ENCODE data around the gene TMEM225.
"Not testable (repeated sequence)": the region's sequence is repeated elsewhere in the genome, so short reads cannot be mapped to it uniquely, and the experiment has no call there.

TMEM225 gene, protein sequence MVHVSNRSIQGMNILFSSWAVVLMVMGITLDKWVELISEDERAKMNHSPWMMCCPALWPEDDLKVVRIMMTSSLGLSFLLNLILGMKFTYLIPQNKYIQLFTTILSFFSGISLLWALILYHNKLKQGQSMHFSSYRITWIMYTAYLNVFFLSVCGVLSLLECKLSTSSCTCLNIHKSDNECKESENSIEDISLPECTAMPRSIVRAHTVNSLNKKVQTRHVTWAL

DNA sequence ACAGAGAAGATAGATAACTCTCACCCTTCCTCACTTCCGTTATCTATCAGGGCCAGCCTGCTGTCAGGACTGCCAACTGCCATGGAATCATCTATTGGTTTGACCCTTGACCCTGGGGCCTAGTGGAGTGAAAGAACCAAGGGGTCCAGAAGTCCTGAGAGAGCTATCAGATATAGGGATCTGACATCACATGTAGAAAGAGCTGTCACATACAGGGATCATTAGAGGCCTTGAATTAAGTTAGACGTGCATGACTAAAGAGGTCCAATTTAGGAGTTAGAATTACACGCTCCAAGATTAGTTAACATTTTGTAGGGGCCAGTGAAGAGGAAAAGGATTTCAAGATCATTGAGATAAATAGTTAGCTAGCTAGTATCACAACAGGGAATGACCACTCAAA lies at the start of gene TMEM225:
Gene TMEM225, minus strand, starts transcription at position 101 of the 400 bp plus-strand sequence. CDS start 245 bp downstream, outside the sequence.
- no peak for DNase-seq (ENCODE audit: low read depth in 2 of 2)

DNA sequence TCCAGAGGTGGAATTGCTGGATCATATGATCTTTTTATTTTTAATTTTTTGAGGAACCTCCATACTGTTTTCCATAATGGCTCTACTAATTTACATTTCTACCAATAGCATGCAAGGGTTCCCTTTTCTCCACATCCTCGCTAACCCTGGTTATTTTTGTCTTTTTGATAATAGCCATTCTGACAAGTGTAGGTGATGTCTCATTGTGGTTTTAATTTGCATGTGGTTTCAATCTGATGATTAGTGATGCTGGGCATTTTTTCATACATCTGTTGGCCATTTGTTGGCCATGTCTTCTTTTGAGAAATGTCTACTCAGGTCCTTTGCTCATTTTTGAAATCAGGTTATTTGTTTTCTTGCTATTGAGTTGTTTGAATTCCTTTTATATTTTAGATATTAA lies 38.6 kb upstream of the TMEM225 start:
- no peak for DNase-seq (ENCODE audit: low read depth in 2 of 2)

DNA sequence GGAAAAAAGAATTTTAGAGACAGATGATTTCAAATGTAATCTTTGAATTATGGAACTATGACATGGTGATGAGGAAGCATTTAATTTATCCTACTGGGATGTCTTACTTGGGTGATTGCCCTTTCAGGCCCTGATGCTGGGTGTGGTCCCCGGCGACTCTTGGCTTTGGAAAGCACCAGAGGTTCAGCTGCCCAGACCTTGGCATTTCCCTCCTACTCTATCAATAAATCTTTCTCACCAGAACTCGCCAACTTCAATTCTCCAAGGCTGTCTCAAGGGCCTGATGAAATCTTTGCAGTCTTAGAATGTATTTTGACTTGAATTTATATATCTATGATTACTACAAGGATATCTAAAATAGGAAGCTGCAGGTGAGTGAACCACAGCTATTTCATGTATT lies 35.5 kb upstream of the TMEM225 start:
- DNase-seq (ENCODE audit: low read depth in 2 of 2), result no peak

DNA sequence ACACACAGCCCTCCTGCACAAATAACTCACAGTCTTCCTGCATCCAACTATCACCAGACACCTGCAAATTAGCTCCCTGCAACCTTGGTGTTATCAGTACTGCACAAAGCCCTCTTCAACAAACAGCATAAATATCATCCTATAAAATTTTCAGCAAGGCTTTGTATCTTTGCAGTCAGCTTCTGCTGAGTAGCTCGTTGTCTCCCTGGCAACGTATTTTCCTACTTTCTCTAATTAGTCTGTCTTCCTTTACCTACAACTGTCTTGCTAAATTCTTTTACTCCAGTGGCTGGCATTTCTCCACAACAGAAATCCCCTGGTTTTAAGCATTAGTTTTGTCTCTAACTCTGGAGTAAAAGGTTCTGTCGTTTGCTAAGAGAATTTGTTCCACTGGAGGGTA lies 20.4 kb upstream of the TMEM225 start:
- no peak for DNase-seq (ENCODE audit: low read depth in 2 of 2)

DNA sequence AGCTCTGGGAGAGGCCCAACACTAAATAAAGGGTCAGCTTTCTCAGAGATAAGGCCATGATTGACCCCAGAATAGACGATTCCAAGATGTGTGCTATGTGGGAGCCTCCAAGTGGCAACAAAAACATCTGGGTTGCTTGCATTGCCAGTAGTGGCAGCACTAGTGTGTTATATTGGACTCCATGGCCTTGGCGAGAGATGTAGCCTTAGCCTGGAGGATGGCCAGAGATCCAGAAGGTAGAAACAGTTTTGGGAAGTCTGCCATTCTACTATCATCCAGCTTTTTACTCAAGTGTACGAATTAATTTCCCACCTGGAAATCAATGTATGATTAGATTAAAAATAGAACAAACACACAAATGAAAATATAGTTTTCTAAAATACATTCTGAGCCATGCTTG lies 19.5 kb upstream of the TMEM225 start:
- no peak for DNase-seq (ENCODE audit: low read depth in 2 of 2)

DNA sequence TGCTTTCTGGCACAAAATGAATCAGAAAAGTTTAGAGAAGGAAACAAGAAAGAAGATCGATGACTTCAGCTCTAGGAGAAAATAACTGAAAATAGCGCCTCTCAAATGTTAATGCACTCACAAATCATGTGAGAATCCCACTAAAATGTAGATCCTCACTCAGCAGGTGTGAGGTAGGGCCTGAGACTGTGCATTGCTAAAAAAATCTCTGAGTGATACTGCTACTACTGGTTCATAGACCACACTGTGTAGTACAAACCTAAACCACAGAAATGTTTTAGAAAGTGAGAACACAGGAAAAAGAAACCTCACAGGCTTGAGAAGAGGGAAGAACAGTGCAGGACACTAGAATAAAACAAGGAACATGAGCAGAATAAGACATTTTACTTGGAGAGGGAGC lies 18.5 kb upstream of the TMEM225 start:
- no peak for DNase-seq (ENCODE audit: low read depth in 2 of 2)

DNA sequence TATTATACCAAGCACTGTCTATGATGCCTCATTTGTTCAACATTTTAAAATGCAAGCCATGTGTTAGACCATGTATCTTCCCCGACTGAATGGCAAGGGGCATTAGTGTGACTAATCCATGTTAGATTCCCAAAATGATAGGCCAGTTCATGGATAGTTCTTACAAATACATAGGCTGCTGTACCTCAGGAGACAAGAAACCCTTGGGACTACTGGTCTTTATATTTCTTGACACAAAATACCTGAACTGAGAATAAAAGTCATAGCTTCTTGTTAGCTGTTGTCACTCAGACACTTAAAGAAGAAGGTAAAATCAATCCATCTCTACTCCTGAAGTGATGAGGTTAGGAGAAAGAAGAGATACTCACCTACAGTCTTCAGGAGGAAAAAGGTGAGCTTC lies 16.4 kb upstream of the TMEM225 start, which contains the start of gene OR8D4:
Gene OR8D4, plus strand, starts transcription at position 301 of the 400 bp plus-strand sequence. CDS start 4,265 bp downstream, outside the sequence.
- DNase-seq (ENCODE audit: low read depth in 2 of 2), result no peak

DNA sequence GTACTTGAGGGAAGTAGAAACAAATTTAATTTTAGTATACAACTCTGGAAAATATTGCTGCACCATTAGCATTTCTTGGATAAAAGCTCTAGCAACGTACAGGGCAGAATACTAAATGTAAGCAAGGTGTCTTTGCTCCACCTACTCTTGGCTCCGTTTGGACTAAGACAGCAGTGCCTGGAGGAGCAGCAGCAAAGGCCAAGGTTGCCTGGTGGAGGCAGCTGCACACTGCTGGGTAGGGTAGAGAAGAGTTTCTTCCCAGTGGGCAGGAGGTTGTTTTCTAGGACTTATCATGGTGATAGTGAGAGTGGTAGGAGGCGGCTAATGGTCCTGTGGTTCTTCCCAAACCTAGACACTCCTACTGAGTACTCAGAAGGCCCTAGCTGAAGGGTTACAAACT lies 14.3 kb upstream of the TMEM225 start:
- DNase-seq (ENCODE audit: low read depth in 2 of 2), result no peak

DNA sequence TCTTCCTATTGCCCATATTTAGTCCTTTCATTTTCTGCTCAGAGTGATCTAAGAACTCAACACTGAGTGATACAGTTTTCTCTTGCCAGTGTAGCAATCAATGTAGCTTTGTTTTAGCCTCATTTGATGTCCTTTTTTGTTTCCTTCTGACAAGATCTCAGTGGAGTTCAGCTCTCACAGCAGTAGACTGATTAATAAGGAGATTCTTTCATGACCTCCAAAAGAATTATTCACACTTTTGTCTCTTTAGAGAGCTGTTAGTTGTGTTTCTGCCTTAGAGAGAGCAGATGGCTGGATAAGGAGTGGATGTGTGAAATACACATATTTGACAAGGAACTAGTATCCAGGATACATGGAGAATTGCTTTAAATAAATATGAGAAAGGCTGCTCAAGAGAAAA lies 6.6 kb upstream of the TMEM225 start:
- DNase-seq (ENCODE audit: low read depth in 2 of 2), result no peak

DNA sequence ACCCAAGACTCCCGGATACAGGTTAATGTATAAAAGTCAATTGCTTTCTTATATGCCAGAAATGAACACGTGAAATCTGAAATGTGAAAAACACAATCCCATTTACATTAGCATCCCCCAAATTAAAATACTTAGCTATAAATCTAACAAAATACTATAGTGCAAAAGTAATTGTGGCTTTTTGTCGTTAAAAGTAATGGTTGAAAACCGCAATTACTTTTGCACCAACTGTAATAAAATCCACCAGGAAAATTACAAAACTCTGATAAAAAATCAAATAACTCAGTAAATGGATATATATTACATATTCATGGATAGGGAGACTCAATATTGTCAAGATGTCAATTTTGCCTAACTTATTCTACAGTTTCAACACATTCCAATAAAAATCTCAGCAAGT lies 4.6 kb downstream of the TMEM225 start:
- no peak for DNase-seq (ENCODE audit: low read depth in 2 of 2)

DNA sequence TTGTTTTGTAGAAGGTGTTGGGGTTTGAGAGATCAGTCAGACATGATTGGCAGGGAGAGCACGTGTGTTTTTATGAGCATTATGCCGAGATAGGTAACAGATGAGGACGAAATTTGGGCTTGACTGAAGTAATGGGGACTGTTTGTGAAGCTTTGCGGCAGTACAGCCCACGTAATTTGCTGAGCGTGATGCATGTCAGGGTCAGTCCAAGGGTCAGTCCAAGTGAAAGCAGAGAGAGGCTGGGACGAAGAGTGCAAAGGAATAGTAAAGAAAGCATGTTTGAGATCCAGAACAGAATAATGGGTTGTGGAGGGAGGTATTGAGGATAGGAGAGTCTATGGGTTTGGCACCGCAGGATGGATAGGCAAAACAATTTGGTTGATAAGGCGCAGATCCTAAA lies 17.7 kb downstream of the TMEM225 start:
- not testable (repeated sequence) for DNase-seq (ENCODE audit: low read depth in 2 of 2)

DNA sequence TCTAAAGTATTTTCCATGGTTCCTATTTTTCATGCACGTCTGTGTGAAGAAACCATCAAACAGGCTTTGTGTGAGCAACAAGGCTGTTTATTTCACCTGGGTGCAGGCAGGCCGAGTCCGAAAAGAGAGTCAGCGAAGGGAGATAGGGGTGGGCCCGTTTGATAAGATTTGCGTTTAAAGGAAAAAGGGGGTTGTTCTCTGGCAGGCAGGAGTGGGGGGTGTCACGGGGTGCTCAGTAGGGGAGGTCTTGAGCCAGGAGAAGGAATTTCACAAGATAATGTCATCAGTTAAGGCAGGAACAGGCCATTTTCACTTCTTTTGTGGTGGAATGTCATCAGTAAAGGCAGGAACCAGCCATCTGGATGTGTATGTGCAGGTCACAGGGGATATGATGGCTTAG lies 20.2 kb downstream of the TMEM225 start:
- DNase-seq (ENCODE audit: low read depth in 2 of 2), result not testable (repeated sequence)

DNA sequence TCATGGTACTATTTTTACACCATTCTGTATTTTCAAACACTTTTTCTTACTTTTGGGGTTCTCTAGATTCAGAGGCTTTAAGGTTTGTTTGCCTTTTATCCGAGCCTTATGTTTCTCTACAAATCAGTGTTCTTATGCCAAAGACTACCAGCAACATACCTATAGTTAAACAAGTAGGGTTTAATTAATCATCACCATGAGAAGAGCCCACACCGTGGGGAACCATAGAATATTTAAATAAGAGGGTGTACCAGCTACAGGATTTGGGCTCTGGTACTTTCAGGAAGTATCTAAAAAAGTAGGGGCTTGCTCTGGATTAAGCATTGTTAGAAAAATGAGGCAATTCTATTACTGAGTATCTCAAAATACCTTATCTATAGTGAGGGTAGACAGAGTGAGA lies 25.7 kb downstream of the TMEM225 start:
- DNase-seq (ENCODE audit: low read depth in 2 of 2), result no peak

DNA sequence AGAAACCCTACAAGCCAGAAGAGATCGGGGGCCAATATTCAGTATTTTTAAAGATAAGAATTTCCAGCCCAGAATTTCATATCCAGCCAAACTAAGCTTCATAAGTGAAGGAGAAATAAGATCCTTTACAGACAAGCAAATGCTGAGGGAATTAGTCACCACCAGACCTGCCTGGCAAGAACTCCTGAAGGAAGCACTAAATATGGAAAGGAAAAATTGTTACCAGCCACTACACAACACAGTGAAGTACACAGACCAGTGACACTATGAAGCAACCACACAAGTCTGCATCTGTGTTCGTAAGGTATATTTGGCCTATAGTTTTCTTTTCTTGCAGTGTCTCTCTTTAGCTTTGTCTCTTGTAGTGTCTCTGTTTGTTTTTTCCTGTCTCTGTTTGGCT lies 29.0 kb downstream of the TMEM225 start:
- DNase-seq (ENCODE audit: low read depth in 2 of 2), result no peak

DNA sequence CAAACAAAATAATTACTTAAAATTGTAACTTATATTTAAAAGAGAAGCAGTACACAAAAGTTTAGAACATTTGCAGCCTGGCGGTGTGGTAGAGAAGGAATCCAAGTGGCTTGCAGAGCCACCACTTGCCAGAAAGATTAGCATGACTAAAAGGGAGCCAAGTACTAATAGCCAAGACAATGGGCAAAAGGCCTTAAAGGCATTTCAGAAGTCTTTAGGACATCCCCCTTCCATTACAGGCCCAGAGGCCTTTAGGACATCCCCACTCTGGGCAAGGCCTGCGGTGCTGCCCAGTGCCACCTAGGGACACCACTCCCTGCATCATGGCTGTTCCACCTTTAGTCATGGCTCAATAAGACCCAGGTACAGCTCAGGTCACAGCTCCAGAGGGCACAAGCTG lies 32.4 kb downstream of the TMEM225 start:
- no peak for DNase-seq (ENCODE audit: low read depth in 2 of 2)

DNA sequence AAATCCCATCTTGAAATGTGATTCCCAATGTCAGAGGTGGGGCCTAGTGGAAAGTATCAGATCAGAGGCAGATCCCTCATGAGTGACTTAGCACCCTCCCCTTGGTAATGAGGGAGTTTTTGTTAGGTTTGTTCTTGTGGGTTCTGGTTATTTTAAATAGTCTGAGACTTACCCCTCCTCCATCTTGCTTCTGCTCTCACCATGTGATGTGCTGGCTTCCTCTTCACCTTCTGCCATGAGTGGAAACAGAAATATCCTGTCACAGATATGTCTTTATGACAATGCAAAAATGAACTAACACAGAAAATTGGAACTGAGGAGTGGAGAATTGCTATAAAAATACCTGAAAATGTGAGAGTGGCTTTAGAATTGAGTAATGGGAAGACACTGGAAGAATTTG lies 33.1 kb downstream of the TMEM225 start:
- no peak for DNase-seq (ENCODE audit: low read depth in 2 of 2)

DNA sequence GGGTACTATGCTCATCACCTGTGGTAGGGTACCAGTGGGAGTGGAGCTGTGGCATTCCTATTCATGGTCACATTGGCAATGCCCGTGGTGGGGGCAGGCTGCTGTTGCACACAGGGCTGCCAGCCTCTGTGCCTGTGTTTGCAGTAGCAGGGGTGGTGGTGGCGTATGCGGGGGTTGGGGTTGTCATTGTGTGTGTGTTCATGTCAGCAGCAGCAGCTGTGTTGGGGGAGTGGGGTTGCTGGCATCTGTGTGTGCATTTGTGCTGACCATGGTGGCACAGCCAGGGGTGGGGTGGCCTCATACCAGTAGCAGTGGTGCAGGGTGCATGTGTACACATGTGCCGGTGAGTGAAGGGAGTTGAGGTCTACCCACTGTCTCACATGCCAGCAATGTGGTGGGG lies 34.4 kb downstream of the TMEM225 start:
- no peak for DNase-seq (ENCODE audit: low read depth in 2 of 2)

DNA sequence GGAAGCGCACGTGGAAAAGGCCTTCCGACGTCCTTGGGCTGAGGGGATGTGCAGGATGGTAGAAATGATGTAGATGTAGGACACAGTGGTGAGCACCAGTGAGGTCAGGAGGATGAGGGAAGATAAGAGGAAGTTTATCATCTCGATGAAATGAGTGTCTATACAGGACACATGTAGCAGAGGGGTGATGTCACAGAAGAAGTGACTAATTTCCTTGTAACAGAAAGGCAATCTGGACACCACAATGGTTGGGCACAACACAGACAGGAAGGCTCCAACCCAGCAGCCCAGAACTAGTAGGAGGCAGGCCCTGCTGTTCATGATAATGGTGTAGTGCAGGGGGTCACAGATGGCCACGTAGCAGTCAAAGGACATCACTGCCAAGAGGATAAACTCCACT lies 44.3 kb downstream of the TMEM225 start:
- DNase-seq (ENCODE audit: low read depth in 2 of 2), result no peak

DNA sequence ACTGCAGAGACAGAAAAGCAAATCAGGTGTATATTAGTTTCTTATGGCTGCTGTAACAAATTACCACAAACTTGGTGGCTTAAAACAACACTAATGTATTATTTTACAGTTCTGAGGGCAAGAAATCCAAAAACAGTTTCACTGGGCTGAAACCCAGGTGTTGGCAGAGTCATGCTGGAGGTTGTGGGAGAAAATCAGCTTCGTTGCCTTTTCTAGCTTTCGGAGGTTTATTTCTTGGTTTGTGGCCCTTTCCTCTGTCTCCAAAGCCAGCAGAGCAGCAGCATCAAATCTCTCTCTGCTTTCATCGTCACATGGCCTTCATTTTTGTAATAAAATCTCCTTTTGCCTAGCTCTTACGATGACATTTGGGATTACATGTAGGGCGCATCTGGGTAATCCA lies 46.3 kb downstream of the TMEM225 start:
- DNase-seq (ENCODE audit: low read depth in 2 of 2), result no peak

DNA sequence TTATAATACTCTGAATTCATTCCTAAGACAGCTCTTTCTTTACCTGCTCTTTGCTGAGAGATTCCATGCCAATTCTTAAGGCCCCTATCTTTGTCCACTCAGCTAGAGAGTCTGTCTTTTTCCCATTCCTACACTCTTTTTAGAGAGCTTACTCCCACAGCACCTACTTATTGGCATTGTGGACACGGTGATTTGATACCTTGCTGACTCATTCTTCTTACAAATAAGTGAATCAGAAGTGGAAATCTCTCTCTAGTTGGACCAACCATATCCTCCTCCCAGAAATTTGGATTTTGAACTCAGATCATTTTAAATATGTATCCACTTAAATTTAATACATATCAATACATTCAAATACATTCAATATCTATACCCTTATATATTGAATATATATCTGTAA lies 46.8 kb downstream of the TMEM225 start:
- DNase-seq (ENCODE audit: low read depth in 2 of 2), result no peak

DNA sequence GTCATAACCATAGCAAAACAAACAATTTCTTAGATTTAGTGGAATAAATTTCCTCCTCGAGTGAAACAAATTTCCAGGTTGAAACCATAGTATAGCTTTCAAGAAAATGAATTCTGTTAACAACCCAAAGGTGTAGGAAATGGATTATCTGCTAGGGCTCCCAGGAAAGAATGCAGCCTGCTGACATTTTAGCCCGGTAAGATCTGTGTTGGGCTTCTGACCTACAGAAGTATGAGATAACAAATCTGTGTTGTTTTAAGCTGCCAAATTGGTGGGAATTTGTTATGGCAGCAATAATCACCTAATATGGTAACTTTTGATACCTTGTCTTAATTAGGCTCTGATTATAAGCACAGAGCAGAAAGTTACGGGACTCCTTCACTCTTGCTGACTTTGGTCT lies 47.3 kb downstream of the TMEM225 start:
- DNase-seq (ENCODE audit: low read depth in 2 of 2), result no peak

DNA sequence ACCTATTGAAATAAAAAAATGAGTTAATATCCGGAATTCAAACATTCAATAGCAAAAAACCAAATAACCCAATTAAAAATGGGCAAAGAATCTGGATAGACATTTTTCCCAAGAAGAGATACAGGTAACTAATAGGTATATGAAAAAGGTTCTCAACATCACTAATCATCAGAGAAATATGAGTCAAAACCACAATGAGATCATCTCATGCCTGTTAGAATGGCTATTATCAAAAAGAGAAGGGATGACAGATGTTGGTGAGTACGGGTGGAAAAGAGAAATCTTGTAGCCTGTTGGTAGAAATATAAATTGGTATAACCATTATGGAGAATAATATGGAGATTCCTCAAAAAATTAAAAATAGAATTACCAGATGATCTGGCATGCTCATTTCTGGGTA lies 52.4 kb downstream of the TMEM225 start:
- no peak for DNase-seq (ENCODE audit: low read depth in 2 of 2)
